CD14-positive monocyte (primary cell): ENCODE results near the gene ASS1. TPM values are rescaled to one million over a fixed set of nuclear protein-coding genes. Genes with fewer than 3 reads are reported as not detected.

ENCODE experiments used
- DNase-seq, 3 donors: peaks; one replicate each; pipeline ENCODE4 v3.0.0-alpha.2; 2011 to 2022
- H2AFZ ChIP-seq: 2 replicates; pipeline ENCODE4 v1.6.0; 2012; ENCODE audit warnings: mild to moderate bottlenecking, low read depth, low read length, inconsistent platforms; ENCODE audit not compliant: insufficient read depth, poor library complexity, severe bottlenecking
- H3K27ac ChIP-seq, 2 donors: 1 replicate in 1 of 2; 2 replicates in 1 of 2; pipeline ENCODE4 v1.5.1; 2012 to 2013; ENCODE audit warnings: low read length in 2 of 2, control low read depth in 1 of 2, inconsistent platforms in 1 of 2, low read depth in 1 of 2, mild to moderate bottlenecking in 1 of 2
- H3K27me3 ChIP-seq, 2 donors: one replicate each; pipeline versions ENCODE4 v1.6.0 to v1.6.1; 2011 to 2013; ENCODE audit warnings: low read length in 2 of 2; ENCODE audit not compliant: control insufficient read depth in 2 of 2, insufficient read depth in 2 of 2
- H3K36me3 ChIP-seq, 2 donors: replicated peaks in 1 of 2; 1 replicate in 1 of 2; 2 replicates in 1 of 2; pipeline versions ENCODE4 v1.5.1 to v1.6.1; 2012 to 2013; ENCODE audit warnings: low read length in 2 of 2, control low read depth in 1 of 2, inconsistent platforms in 1 of 2, mild to moderate bottlenecking in 1 of 2; ENCODE audit not compliant: insufficient read depth in 2 of 2, control insufficient read depth in 1 of 2
- H3K4me1 ChIP-seq, 2 donors: 1 replicate in 1 of 2; 2 replicates in 1 of 2; pipeline versions ENCODE4 v1.5.1 to v1.6.1; 2012 to 2013; ENCODE audit warnings: low read length in 2 of 2, control low read depth in 1 of 2, inconsistent platforms in 1 of 2, mild to moderate bottlenecking in 1 of 2, moderate library complexity in 1 of 2; ENCODE audit not compliant: insufficient read depth in 2 of 2, control insufficient read depth in 1 of 2
- H3K4me2 ChIP-seq: replicated peaks from 2 replicates; pipeline ENCODE3; 2012; ENCODE audit warnings: low read length, moderate library complexity, mild to moderate bottlenecking; ENCODE audit not compliant: poor library complexity, severe bottlenecking; ENCODE audit errors: extremely low read depth
- H3K4me3 ChIP-seq, 3 experiments: fragments of 200-600 bp in 1 of 3; sonication (generic) in 1 of 3; replicated peaks in 1 of 3; 1 replicate in 2 of 3; 2 replicates in 1 of 3; pipeline ENCODE4 v1.5.1; 2011 to 2013; ENCODE audit warnings: low read length in 3 of 3, mild to moderate bottlenecking in 3 of 3, control low read depth in 2 of 3, low read depth in 2 of 3, inconsistent platforms in 1 of 3, moderate library complexity in 1 of 3
- H3K79me2 ChIP-seq: 2 replicates; pipeline ENCODE4 v1.6.0; 2012; ENCODE audit warnings: mild to moderate bottlenecking, control low read depth, inconsistent platforms, low read length, moderate library complexity; ENCODE audit not compliant: insufficient read depth
- H3K9ac ChIP-seq: 2 replicates; pipeline ENCODE4 v1.6.0; 2017; ENCODE audit warnings: low read length, mild to moderate bottlenecking; ENCODE audit not compliant: insufficient read depth, poor library complexity, severe bottlenecking
- H3K9me3 ChIP-seq, 2 donors: replicated peaks in 1 of 2; 1 replicate in 1 of 2; 2 replicates in 1 of 2; pipeline versions ENCODE4 v1.5.1 to v1.6.1; 2012 to 2013; ENCODE audit warnings: low read length in 2 of 2, control low read depth in 1 of 2; ENCODE audit not compliant: control insufficient read depth in 1 of 2, insufficient read depth in 1 of 2
- H4K20me1 ChIP-seq: 2 replicates; pipeline ENCODE4 v1.6.0; 2012; ENCODE audit warnings: mild to moderate bottlenecking, low read length, control low read depth, moderate library complexity; ENCODE audit not compliant: insufficient read depth
- H3K27ac Mint-ChIP-seq, 7 donors: one replicate each; pipeline ENCODE4 v1.8.0; 2020; ENCODE audit warnings: mild to moderate bottlenecking in 7 of 7, mixed read lengths in 7 of 7, moderate library complexity in 6 of 7, inconsistent platforms in 2 of 7
- H3K27me3 Mint-ChIP-seq, 3 donors: one replicate each; pipeline ENCODE4 v1.8.0; 2021 to 2022; ENCODE audit warnings: low read depth in 3 of 3, mild to moderate bottlenecking in 3 of 3, mixed read lengths in 3 of 3, moderate library complexity in 3 of 3, inconsistent platforms in 1 of 3
- H3K36me3 Mint-ChIP-seq, 2 donors: one replicate each; pipeline ENCODE4 v1.8.0; 2020; ENCODE audit warnings: mixed read lengths in 2 of 2, inconsistent platforms in 1 of 2, mild to moderate bottlenecking in 1 of 2
- H3K4me1 Mint-ChIP-seq: one replicate; pipeline ENCODE4 v1.8.0; 2020; ENCODE audit warnings: mild to moderate bottlenecking, mixed read lengths
- H3K4me3 Mint-ChIP-seq, 2 donors: one replicate each; pipeline ENCODE4 v1.8.0; 2020; ENCODE audit warnings: mild to moderate bottlenecking in 2 of 2, mixed read lengths in 2 of 2, moderate library complexity in 1 of 2
- H3K9me3 Mint-ChIP-seq, 7 donors: one replicate each; pipeline ENCODE4 v1.8.0; 2020 to 2022; ENCODE audit warnings: mixed read lengths in 7 of 7, mild to moderate bottlenecking in 6 of 7, moderate library complexity in 6 of 7, inconsistent platforms in 2 of 7
- WGBS: methylation state at CpG from one replicate; pipeline ENCODE4 v1.1.5; 2013; ENCODE audit warnings: missing lambda C conversion rate; ENCODE audit not compliant: insufficient coverage; 5-methylcytosine and 5-hydroxymethylcytosine counted together
- intact Hi-C, 2 donors: fragments of 100-400 bp; cut with micrococcal nuclease; formaldehyde crosslinking; loops; one replicate each; pipeline versions ENCODE4 v1.15.0 to v1.15.1; 2023
- polyA plus RNA-seq, 3 donors: library from polyadenylated mRNA; depleted of rRNA in 1 of 3; unstranded in 2 of 3; stranded (reverse) in 1 of 3; fragments of 300-500 nt in 2 of 3; fragments of >200 nt in 1 of 3; fragmentation: Illumina TruSeq in 2 of 3; gene quantifications; 1 replicate in 2 of 3; 2 replicates in 1 of 3; pipeline ENCODE4 v1.2.3, GENCODE V29; 2012 to 2021
- TF ChIP-seq, protein P1 (sequence below): fragments of 200-600 bp; IDR thresholded peaks from one replicate; pipeline ENCODE4 v1.8.0; 2022; ENCODE audit warnings: antibody characterized with exemption, mild to moderate bottlenecking

ASS1 gene
- polyA plus RNA-seq, 3 donors = not detected

DNA sequence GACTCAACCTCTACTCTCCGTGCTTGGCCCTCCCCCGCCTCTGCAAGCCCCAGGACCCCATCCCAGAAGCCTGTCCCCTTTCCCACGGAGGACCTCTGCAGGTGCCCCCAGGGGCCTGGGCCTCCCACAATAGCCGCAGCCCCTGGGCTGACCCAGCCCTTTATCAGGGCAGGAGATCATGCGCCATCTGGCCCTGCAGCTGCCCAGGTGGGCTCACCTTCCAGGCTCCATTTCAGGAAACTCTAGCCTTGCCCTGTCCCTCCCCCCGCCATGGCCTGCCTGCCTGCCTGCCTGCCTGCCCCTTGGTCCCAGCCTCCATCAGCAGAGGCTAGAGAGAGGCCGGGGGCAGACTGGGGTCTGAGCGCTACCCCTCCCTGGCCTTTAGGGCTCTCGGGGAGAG, 48.7 kb downstream of the ASS1 start:
- WGBS = 77% methylated on average over 4 of the region's 9 CpGs
- DNase-seq = no peak
- H3K4me1 Mint-ChIP-seq = no peaks in the 10 kb centered on the region
- TF ChIP-seq, protein P1, sequence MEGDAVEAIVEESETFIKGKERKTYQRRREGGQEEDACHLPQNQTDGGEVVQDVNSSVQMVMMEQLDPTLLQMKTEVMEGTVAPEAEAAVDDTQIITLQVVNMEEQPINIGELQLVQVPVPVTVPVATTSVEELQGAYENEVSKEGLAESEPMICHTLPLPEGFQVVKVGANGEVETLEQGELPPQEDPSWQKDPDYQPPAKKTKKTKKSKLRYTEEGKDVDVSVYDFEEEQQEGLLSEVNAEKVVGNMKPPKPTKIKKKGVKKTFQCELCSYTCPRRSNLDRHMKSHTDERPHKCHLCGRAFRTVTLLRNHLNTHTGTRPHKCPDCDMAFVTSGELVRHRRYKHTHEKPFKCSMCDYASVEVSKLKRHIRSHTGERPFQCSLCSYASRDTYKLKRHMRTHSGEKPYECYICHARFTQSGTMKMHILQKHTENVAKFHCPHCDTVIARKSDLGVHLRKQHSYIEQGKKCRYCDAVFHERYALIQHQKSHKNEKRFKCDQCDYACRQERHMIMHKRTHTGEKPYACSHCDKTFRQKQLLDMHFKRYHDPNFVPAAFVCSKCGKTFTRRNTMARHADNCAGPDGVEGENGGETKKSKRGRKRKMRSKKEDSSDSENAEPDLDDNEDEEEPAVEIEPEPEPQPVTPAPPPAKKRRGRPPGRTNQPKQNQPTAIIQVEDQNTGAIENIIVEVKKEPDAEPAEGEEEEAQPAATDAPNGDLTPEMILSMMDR = no peak
- Histone ChIP-seq H2AFZ (no peak overlapping the region), H3K9me3 (peaks cover 6 to 17% of the 10 kb centered on the region in 2 donors), H3K27ac (no peak overlapping the region), H3K36me3 (no peaks in the 10 kb centered on the region), H4K20me1 (no peaks in the 10 kb centered on the region), H3K9ac (no peak overlapping the region), H3K79me2 (no peaks in the 10 kb centered on the region), H3K4me2 (no peak overlapping the region), H3K4me1 (no peaks in the 10 kb centered on the region), H3K27me3 (no peaks in the 10 kb centered on the region), H3K4me3 (no peak overlapping the region)
- peaks cover 6 to 15% (median 10%) of the 10 kb centered on the region in 7 donors for H3K9me3 Mint-ChIP-seq
- no peak overlapping the region for H3K27ac Mint-ChIP-seq
- peaks cover 8 to 13% (median 9%) of the 10 kb centered on the region in 3 donors for H3K27me3 Mint-ChIP-seq
- intact Hi-C loops = no loop called here
- no peaks in the 10 kb centered on the region for H3K36me3 Mint-ChIP-seq
- no peak overlapping the region for H3K4me3 Mint-ChIP-seq

DNA sequence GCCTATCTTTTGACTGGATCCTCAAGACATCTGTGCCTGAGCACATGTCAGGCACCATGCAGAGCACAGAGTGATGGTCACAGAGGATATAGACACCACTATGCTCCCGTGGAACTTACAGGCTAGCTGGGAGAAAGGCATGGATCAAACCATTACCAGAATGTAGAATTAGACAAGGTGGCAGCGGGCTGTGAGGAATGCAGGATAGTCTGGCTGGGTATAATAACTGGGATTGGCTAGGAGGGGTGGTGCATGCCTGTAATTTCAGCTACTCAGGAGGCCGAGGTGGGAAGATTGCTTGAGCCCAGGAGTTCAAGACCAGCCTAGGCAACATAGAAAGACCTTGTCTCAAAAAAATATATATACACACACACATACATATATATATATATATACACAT, 50.3 kb downstream of the ASS1 start:
- TF ChIP-seq, protein P1 = no peak
- no peaks in the 10 kb centered on the region for H3K4me1 Mint-ChIP-seq
- WGBS = 94% methylated on average over 2 of the region's 3 CpGs

More for the DNA sequence above, 50.3 kb downstream of the ASS1 start:
- no peak overlapping the region for H2AFZ ChIP-seq
- no peak overlapping the region for H3K27ac ChIP-seq
- H3K9me3 ChIP-seq = peaks cover 6 to 17% of the 10 kb centered on the region in 2 donors
- no peak overlapping the region for H3K9ac ChIP-seq
- Mint-ChIP-seq H3K9me3 (peaks cover 6 to 15% (median 10%) of the 10 kb centered on the region in 7 donors), H3K27ac (no peak overlapping the region), H3K36me3 (no peaks in the 10 kb centered on the region), H3K27me3 (peaks cover 9 to 13% (median 10%) of the 10 kb centered on the region in 3 donors), H3K4me3 (no peak overlapping the region)
- DNase-seq = no peak
- H3K4me3 ChIP-seq = no peak overlapping the region
- H3K4me2 ChIP-seq = no peak overlapping the region
- H3K4me1 ChIP-seq = no peaks in the 10 kb centered on the region
- H4K20me1 ChIP-seq = no peaks in the 10 kb centered on the region
- intact Hi-C loops = no loop called here
- H3K79me2 ChIP-seq = no peaks in the 10 kb centered on the region
- H3K36me3 ChIP-seq = no peaks in the 10 kb centered on the region
- no peaks in the 10 kb centered on the region for H3K27me3 ChIP-seq
